KOPT-K1 (cell line): ENCODE measurements around the gene NCOA5.
A peak's percentile ranks its signal among the peaks of the same experiment; 100 is the strongest.
"Not testable (repeated sequence)": the region's sequence is repeated elsewhere in the genome, so short reads cannot be mapped to it uniquely, and the experiment has no call there.

Source experiments
- H3K27ac ChIP-seq: fragments of 200-600 bp; sonication (generic); 2 replicates; pipeline ENCODE4 v1.5.1; 2016; ENCODE audit warnings: antibody characterized with exemption, mild to moderate bottlenecking, low read depth, low read length; ENCODE audit not compliant: poor library complexity, severe bottlenecking
- H3K36me3 ChIP-seq: fragments of 200-600 bp; sonication (generic); 2 replicates; pipeline ENCODE4 v1.5.1; 2017; ENCODE audit warnings: antibody characterized with exemption, mild to moderate bottlenecking, low read length, moderate library complexity; ENCODE audit not compliant: insufficient read depth
- H3K9me3 ChIP-seq: fragments of 200-600 bp; sonication (generic); 2 replicates; pipeline ENCODE4 v1.5.1; 2017; ENCODE audit warnings: antibody characterized with exemption, low read length, mild to moderate bottlenecking; ENCODE audit not compliant: insufficient read depth, poor library complexity, severe bottlenecking

The NCOA5 gene

GRCh38 chr20:46111028-46111835 is 21.5 kb upstream of the NCOA5 start:
- Histone ChIP-seq H3K9me3 (no peaks in the 10 kb centered on the region), H3K27ac (no peak overlapping the region), H3K36me3 (no peaks in the 10 kb centered on the region)

GRCh38 chr20:46108976-46109375 is 19.2 kb upstream of the NCOA5 start:
- Histone ChIP-seq H3K9me3 (peaks cover 5% of the 10 kb centered on the region), H3K27ac (no peak overlapping the region), H3K36me3 (no peaks in the 10 kb centered on the region)

- Histone ChIP-seq H3K36me3 (no peaks in the 10 kb centered on the region), H3K9me3 (peaks cover 5% of the 10 kb centered on the region), H3K27ac (no peak overlapping the region)
These were observed 18.7 kb upstream of the NCOA5 start for GRCh38 chr20:46108435-46108841.

DNA sequence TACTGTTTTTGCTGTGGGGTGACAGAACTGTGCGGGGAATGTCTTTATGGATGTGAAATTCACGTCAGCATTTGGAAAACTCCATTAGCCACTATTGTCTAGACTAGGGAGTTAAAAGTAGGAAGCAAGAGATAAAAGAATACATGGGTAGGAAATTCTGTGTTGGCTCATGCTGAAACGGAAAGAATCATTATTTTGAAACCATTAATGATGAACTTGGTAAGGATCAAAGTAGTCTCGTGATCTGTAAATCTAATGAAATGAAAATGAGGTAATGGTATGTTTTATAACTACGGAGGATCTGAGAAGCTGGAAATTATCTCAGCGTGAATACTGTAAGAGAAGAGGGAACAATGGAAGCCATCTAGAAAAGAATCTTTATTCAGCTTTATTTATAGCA is 17.3 kb upstream of the NCOA5 start:
- Histone ChIP-seq H3K27ac (no peak overlapping the region), H3K9me3 (peaks cover 13% of the 10 kb centered on the region), H3K36me3 (no peaks in the 10 kb centered on the region)

DNA sequence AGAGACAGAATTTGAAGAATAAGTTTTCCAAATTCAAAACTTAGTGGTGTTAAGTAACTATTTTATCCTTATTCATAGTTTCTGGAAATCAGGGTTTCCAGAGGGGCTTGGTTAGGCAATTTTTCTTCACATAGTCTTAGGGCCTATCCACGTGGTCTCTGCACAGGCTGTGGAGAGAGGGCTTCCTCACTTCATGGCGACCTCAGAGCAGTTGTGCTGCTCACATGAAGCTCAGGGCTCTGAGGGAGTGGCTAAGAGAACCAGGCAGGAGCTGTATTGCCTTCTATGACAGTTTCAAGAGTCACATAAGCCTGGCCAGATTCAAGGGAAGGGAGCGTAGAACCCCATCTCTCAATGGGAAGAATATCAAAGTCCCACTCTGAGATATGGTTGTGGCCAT is 14.5 kb upstream of the NCOA5 start:
- Histone ChIP-seq H3K9me3 (peaks cover 13% of the 10 kb centered on the region), H3K36me3 (no peaks in the 10 kb centered on the region), H3K27ac (no peak overlapping the region)

GRCh38 chr20:46102940-46103339 is 13.2 kb upstream of the NCOA5 start:
- H3K9me3 ChIP-seq = peaks cover 19% of the 10 kb centered on the region
- H3K27ac ChIP-seq = no peak overlapping the region
- H3K36me3 ChIP-seq = no peaks in the 10 kb centered on the region

- H3K36me3 ChIP-seq = no peaks in the 10 kb centered on the region
- H3K27ac ChIP-seq = no peak overlapping the region
- peaks cover 21% of the 10 kb centered on the region for H3K9me3 ChIP-seq
These were observed 12.2 kb upstream of the NCOA5 start for GRCh38 chr20:46101957-46102356.

DNA sequence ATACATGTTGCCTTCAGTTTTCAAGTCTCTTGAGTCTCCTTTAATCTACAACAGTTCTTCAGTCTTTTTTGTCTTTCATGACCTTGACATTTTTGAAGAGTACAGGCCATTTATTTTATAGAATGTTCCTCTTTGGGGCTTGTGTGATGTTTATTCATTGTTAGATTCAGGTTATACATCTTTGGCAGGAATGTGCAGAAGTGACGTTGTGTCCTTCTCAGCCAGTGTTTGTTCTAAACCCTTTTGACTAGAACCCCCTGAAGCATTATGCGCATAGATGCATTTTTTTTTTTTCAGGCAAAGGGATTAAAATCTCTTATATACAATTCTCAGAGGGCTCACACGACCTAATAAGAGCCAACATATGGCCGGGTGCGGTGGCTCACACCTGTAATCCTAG is 11.2 kb upstream of the NCOA5 start:
- peaks cover 21% of the 10 kb centered on the region for H3K9me3 ChIP-seq
- H3K27ac ChIP-seq = no peak overlapping the region

DNA sequence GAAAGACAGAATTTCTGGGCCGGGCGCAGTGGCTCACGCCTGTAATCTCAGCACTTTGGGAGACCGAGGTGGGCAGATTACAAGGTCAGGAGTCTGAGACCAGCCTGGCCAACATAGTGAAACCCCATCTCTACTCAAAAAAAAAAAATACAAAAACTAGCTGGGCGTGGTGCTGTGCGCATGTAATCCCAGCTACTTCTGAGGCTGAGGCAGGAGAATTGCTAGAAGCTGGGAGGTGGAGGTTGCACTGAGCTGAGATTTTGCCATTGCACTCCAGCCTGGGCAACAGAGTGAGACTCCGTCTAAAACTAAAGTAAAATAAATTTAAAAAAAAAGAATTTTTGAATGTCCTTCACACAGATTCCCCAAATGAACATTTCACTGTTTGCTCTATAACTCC is 10.7 kb upstream of the NCOA5 start:
- not testable (repeated sequence) for H3K27ac ChIP-seq, H3K36me3 ChIP-seq
- peaks cover 21% of the 10 kb centered on the region for H3K9me3 ChIP-seq

More for the DNA sequence above, 11.2 kb upstream of the NCOA5 start:
- H3K36me3 ChIP-seq = no peaks in the 10 kb centered on the region

DNA sequence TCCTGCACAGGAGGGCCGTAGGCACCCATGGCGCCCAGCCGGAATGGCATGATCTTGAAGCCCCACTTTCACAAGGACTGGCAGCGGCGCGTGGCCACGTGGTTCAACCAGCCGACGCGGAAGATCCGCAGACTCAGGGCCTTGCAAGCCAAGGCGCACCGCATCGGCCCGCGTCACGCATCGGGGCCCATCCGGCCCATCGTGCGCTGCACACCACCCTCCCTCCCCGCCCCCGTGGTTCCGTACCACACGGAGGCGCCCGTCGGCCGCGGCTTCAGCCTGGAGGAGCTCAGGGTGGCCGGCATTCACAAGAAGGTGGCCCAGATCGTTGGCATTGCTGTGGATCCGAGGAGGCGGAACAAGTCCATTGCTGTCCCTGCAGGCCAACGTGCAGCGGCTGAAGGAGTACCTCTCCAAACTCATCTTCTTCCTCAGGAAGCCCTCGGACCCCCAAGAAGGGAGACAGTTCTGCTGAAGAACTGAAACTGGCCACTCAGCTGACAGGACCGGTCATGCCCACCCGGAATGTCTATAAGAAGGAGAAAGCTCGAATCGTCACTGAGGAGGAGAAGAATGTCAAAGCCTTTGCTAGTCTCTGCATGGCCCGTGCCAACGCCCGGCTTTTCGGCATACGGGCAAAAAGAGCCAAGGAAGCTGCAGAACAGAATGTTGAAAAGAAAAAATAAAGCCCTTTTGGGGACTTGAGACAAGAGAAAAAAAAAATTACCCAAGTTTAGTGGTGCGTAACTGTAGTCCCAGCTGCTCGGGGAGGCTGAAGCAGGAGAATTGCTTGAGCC is 9.9 kb upstream of the NCOA5 start:
- Histone ChIP-seq H3K27ac (no peak overlapping the region), H3K9me3 (peaks cover 21% of the 10 kb centered on the region), H3K36me3 (no peaks in the 10 kb centered on the region)

DNA sequence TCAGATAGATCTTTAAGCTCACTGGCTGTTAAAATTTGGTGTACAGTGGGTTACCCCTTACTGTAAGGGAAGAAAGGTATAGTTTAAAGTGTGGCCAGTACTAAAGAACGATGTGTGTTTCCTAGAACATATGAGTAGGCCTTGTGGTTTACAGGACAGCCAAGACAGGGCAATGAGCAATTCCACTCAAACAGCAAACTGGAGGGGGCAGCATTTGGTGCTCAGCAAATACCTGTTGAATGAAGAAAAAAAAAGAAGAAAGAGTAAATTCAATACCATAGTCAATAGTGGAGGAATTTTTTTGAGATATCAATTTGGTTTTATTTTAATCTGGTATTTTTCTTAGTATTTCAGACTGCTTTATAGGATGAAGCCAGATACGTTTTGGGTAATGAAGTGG is 3.8 kb upstream of the NCOA5 start:
- Histone ChIP-seq H3K36me3 (no peaks in the 10 kb centered on the region), H3K27ac (no peak overlapping the region)

GRCh38 chr20:46091622-46092535 is 2.1 kb upstream of the NCOA5 start:
- H3K36me3 ChIP-seq, H3K27ac ChIP-seq, H3K9me3 ChIP-seq: not testable (repeated sequence)

More for the DNA sequence above, 3.8 kb upstream of the NCOA5 start:
- H3K9me3 ChIP-seq = peaks cover 7% of the 10 kb centered on the region

DNA sequence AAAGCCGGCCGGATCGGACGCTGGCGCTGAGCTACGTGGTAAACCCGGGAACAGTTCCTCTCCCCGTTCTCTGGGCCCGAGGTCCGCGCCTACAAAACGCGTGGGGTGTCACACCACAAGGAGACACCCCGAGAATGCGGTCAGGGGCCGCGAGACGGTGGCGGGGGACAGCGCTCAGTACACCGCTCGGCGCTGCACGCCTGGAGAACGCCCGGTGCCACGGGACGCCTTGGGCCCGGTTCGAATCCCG is 670 bp downstream of the NCOA5 start:
- peaks cover 19% of the 10 kb centered on the region; the same call in 1 of the 2 replicates for H3K36me3 ChIP-seq
- H3K27ac ChIP-seq = peak overlapping the region; percentile 98
- no peaks in the 10 kb centered on the region for H3K9me3 ChIP-seq

DNA sequence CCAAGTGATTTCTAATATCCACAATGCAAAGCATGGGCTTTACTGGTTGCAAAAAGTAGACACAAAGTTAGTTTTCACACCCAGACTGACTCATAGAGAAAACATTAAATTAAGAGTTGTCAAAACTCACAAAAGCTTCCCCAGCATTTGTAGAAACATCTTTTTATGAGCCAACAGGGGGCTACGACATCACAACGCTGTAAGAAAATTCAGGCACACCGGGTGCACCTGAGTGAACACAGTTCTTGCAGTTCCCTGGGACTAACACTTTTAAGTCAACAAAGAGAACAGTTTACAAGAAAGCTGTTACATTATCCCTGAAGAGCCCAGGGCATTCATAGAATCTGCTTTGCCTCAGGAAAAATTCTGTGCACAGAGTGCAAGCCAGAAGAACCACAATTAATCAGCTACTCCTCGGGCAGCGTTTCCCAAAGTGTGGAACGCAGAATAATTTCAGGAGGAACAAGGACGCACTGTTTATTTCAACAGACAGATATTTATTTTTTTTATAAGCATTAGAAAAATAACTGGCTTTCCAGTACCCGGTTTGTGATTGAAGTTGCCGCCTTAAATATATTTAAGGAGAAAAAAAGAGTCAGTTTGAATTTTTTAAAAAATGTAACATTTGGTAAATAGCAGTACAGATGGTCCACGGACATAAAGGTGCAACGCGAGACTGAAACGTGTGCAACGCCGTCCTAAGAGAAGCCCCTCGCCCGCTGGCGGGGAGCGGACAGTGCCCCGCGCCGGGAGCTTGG is 1.2 kb downstream of the NCOA5 start:
- Histone ChIP-seq H3K36me3 (peaks cover 19% of the 10 kb centered on the region; the same call in 1 of the 2 replicates), H3K9me3 (no peaks in the 10 kb centered on the region), H3K27ac (peak overlapping the region; percentile 98)
